Gastroesophageal sphincter (tissue), 3 donors: ENCODE results near the gene IQGAP3.

ENCODE experiments used
- POLR2A ChIP-seq, 2 donors: fragments of 450-650 bp; IDR thresholded peaks; one replicate each; pipeline ENCODE4 v1.6.1; 2017; ENCODE audit warnings: antibody characterized with exemption in 2 of 2, mild to moderate bottlenecking in 2 of 2, moderate library complexity in 1 of 2
- POLR2AphosphoS5 ChIP-seq: sonication (generic); formaldehyde crosslinking; IDR thresholded peaks from one replicate; pipeline ENCODE4 v1.6.1; 2017; ENCODE audit warnings: antibody characterized with exemption
- TF ChIP-seq, protein P1 (sequence below), 4 experiments: fragments of 200-600 bp in 2 of 4; fragments of 450-650 bp in 2 of 4; sonication (generic) in 1 of 4; IDR thresholded peaks; one replicate each; pipeline ENCODE4 v1.5.1; 2017 to 2019; ENCODE audit warnings: antibody characterized with exemption in 4 of 4, mild to moderate bottlenecking in 2 of 4, moderate library complexity in 2 of 4

DNA sequence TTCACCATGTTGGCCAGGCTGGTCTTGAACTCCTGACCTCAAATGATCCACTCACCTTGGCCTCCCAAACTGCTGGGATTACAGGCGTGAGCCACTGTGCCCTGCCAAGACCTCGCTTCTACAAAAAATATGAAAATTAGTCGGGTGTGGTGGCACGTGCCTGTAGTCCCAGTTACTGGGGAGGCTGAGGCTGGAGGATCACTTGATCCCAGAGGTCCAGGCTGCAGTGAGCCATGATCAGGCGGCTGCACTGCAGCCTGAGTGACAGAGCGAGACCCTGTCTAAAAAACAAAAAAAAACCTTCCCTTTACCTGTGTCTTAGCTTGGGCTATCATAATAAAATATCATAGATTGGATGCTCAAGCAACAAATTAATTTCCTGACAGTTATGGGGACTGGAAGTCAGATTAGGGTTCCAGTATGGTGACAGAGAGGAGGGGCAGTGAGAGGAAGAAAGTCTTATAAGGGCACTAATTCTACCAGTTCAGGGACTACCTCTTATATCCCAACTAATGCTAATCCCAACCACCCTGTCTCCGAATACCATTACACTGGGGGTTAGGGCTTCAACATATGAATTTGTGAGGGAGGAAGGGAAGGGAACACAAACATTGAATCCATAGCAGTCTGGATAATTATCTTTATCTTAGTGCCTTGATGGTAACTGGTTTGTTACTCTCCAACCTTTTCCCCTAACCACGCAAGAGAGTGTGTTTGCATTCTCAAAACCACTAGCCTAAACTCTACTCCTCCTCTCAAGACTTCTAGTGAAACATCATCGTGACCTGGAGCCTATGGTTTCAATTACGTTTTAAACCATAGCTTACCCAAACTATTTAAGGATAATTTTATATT lies 18.2 kb upstream of the IQGAP3 start:
- TF ChIP-seq, protein P1, sequence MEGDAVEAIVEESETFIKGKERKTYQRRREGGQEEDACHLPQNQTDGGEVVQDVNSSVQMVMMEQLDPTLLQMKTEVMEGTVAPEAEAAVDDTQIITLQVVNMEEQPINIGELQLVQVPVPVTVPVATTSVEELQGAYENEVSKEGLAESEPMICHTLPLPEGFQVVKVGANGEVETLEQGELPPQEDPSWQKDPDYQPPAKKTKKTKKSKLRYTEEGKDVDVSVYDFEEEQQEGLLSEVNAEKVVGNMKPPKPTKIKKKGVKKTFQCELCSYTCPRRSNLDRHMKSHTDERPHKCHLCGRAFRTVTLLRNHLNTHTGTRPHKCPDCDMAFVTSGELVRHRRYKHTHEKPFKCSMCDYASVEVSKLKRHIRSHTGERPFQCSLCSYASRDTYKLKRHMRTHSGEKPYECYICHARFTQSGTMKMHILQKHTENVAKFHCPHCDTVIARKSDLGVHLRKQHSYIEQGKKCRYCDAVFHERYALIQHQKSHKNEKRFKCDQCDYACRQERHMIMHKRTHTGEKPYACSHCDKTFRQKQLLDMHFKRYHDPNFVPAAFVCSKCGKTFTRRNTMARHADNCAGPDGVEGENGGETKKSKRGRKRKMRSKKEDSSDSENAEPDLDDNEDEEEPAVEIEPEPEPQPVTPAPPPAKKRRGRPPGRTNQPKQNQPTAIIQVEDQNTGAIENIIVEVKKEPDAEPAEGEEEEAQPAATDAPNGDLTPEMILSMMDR (IDR thresholded peaks at IDR 0.05), result no peak
- TF ChIP-seq POLR2A (IDR thresholded peaks at IDR 0.05) (no peak), POLR2AphosphoS5 (no peak)
